GM19372 (cell line): ENCODE measurements around the gene PRRC2C.
A peak's percentile ranks its signal among the peaks of the same experiment; 100 is the strongest.
"Not testable (repeated sequence)": the region's sequence is repeated elsewhere in the genome, so short reads cannot be mapped to it uniquely, and the experiment has no call there.

ENCODE experiments used
- ATAC-seq: cut with Tn5 transposase; IDR thresholded peaks from one replicate; pipeline ENCODE4 v1.9.1; 2021; ENCODE audit warnings: mild to moderate bottlenecking, low read depth, moderate library complexity; ENCODE audit not compliant: unreplicated experiment

PRRC2C gene

GRCh38 chr1:171581766-171582165 is 96.4 kb downstream of the PRRC2C start:
- no peak for ATAC-seq

DNA sequence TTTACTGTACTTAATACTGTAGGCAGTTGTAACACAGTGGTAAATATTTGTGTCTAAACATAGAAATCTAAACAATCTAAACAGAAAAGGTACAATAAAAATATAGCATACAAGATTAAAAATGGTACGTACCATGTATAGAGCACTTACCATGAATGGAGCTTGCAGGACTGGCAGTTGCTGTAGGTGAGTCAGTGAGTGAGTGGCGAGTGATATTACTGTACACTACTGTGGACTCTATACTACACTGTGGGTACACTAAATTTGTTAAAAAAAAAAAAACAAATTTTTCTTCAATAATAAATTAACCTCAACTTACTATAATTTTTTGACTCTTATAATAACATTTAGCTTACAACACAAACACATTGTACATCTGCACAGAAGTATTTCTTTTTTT is 97.3 kb downstream of the PRRC2C start:
- ATAC-seq, result no peak

- no peak for ATAC-seq
Observed at GRCh38 chr1:171583591-171584201, 98.4 kb downstream of the PRRC2C start.

- ATAC-seq, result no peak
Observed at GRCh38 chr1:171585715-171586114, 100.4 kb downstream of the PRRC2C start.

DNA sequence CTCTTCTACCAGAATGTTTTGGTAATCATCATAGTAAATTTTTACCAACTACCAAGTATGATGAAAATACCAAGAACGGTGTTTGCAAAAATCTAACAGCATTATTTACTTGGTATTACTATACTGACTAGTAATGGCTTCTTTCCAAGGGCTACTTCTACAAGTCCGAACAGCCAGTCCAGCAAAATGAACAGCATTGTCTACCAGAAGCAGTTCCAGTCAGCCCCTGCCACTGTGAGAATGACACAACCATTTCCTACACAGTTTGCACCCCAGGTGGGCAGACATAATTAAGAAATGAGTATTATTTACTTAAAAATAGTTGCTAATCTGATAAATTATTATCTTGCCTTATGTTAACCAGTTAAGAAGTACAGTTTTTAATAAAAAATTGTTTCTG is 102.9 kb downstream of the PRRC2C start:
- ATAC-seq, result no peak

GRCh38 chr1:171590022-171590421 is 104.7 kb downstream of the PRRC2C start:
- no peak for ATAC-seq

GRCh38 chr1:171595324-171595723 is 110.0 kb downstream of the PRRC2C start:
- no peak for ATAC-seq

DNA sequence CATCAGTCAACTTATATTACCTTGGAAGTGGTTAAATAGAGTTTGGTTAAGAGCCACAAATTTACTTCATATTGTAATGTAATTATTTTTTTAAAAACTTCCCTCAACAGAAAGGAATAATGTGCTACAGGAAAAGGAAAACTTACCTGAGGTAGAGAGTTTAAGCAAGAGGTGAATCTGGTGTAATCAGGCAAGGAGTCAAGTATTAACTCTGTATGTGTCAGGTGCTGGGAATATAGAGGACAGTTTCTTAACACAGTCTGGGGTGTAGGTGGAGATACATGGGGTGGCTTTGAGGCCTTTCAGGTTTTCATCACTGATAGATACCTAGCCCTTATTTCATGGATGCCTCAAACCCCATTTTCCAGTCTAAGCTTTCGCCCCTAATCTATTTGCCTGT is 110.8 kb downstream of the PRRC2C start:
- no peak for ATAC-seq

GRCh38 chr1:171596705-171597104 is 111.4 kb downstream of the PRRC2C start:
- ATAC-seq, result no peak

- ATAC-seq, result no peak
Observed at GRCh38 chr1:171597203-171597602, 111.9 kb downstream of the PRRC2C start.

- not testable (repeated sequence) for ATAC-seq
Observed at GRCh38 chr1:171600310-171600709, 115.0 kb downstream of the PRRC2C start.

GRCh38 chr1:171600862-171601261 is 115.5 kb downstream of the PRRC2C start:
- ATAC-seq, result no peak

DNA sequence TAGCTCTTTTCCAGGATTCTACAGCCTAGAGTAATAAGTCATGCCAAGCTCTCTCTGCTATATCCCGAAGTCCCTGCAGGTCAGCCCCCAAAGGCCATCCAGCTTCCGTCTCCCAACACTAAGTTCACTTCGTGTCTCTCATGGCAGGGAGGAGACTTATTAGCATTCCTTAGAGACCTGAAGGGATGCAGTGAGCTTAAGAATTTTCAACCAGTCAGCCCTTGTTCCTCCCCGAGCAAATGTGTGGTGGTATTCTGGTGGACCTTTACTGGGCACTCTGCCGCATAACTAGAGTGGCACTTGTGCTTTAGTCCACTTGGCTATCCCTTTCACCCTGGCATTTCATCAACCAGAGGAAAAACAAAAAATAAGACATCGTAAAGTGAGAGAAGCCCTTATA is 117.7 kb downstream of the PRRC2C start:
- ATAC-seq, result not testable (repeated sequence)

GRCh38 chr1:171606402-171606941 is 121.1 kb downstream of the PRRC2C start:
- ATAC-seq, result no peak

DNA sequence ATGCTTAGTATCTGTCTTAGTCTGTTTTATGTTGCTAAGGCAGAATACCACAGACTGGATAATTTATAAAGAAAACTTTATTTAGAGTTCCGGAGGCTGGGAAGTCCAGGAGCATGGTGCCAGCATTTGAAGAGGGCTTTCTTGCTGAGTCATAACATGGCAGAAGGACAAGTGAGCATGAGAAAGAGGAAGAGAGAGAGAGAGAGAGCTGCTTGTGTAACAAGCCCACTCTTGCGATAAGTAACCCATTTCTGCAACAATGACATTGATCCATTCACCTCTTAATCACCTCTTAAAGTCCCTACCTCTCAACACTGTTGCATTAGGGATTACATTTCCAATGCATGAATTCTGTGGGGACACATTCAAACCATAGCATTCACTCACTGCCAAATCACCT is 125.1 kb downstream of the PRRC2C start:
- peak; percentile 47 for ATAC-seq

- no peak for ATAC-seq
Observed at GRCh38 chr1:171611306-171611705, 126.0 kb downstream of the PRRC2C start.

DNA sequence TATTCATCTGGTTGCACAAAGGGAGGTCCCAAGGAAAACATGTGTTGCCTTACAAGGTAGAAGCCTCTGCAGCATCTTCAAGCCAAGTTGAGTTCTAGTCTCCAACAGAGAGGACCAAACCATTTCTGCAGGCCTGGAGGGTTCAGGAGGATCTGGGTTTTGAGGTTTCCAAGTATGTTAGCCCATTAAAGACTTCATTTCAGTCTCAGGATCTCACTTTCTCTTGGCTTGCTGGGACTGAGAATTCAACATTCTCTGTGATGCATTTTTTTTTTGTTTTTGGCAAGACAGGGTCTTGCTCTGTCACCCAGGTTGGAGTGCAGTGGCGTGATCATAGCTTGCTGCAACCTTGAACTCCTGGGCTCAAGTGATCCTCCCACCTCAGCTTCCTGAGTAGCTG is 128.0 kb downstream of the PRRC2C start:
- ATAC-seq, result no peak

GRCh38 chr1:171615122-171615906 is 130.0 kb downstream of the PRRC2C start:
- not testable (repeated sequence) for ATAC-seq

DNA sequence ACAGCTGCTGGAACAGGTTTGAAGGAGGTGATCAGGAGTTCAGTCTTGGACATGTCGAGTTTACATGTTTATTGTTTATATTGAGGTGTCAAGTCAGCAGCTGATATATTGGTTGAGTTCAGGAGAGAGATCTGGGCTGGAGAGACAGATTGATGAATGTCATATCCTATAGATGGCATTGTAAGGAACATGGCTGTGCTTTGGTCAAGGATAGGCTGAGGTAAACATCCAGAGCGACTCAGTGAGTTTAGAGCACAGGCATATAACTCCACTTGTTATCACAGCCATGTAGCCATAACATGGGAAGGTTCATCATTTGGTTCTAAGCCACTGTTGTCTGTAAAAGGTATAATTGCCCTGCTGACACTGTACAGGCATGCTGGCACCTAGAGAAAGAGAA is 131.3 kb downstream of the PRRC2C start:
- ATAC-seq, result no peak

DNA sequence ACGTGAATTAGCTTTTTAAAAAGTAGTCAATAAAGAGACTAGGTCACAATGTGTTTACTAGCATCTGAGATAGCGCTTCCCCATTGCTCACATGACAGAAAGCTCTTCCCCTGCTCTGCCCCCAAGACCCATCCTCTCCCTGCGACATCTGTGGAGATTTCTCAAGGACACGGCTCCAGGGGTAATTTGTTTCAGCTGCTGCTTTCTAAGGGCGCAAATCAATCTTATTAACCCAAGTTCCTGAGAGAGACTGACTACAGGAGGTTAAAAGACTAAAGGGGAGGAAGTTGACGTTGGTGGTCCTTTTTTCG is 136.8 kb downstream of the PRRC2C start, which contains the start of gene MYOCOS:
MYOCOS (plus strand) TSS at position 92 of the 311 bp plus-strand sequence. CDS start 1,641 bp downstream, outside the sequence.
- no peak for ATAC-seq

- ATAC-seq, result no peak
Observed at GRCh38 chr1:171623651-171624331, 138.5 kb downstream of the PRRC2C start.
